AML-193 (cell line): Measurements from ENCODE around the gene REX1BD.
A peak's percentile ranks its signal among the peaks of the same experiment; 100 is the strongest.

ENCODE experiments used
- DNase-seq, 2 experiments: peaks; one replicate each; lab custom pipeline; 2025; lab: John Stamatoyannopoulos, UW

Gene REX1BD

GRCh38 chr19:18616023-18616422, 27.4 kb downstream of the REX1BD start:
- no peak for DNase-seq

DNA sequence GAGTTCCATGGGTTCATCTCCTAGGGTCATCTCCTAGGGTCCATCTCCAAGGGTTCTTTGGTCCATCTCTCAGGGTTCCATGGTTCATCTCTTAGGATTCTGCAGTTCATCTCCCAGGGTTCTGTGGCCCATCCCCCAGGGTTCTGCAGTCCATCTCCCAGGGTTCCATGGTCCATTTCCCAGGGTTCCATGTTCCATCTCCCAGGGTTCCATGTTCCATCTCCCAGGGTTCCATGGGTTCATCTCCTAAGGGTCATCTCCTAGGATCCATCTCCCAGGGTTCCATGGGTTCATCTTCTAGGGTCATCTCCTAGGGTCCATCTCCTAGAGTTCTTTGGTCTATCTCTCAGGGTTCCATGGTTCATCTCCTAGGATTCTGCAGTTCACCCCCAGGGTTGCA, 29.0 kb downstream of the REX1BD start:
- no peak for DNase-seq

DNA sequence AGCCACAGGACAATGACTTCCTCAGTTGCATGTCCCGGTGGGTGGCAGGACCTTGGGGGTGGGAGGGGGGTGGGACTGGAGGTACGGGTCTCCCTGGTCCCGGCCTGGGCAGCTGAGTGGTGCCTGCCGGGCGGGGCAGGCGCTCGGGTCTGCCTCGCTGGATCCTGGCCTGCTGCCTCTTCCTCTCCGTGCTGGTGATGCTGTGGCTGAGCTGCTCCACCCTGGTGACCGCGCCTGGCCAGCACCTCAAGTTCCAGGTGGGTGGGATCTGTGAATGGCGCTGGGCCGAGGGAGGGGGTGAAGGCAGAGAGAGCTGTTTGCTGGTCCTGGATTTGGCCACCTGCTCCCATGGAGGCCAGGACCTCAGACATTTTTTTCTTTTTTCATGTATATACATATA, 29.6 kb downstream of the REX1BD start:
- DNase-seq = no peak

GRCh38 chr19:18620311-18620710, 31.7 kb downstream of the REX1BD start:
- DNase-seq = no peak

DNA sequence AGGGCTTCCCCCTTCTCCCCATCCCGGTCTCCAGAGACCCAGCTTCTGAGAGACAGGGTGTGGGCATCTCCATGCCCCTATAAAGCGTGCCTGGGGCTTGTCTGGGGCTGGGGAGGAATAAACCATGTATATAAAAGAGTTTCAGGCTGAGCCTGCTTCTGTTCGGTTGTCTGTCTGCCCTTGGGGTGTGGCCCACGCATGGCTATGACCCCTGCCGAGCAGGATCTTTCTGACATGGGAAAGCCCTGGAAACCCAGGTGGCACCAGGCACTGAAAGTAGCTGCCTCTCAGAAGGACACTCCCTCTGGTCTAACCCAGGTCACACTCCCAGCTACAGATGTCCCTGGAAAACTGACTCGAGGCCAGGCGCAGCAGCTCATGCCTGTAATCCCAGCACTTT, 32.3 kb downstream of the REX1BD start:
- no peak for DNase-seq

DNA sequence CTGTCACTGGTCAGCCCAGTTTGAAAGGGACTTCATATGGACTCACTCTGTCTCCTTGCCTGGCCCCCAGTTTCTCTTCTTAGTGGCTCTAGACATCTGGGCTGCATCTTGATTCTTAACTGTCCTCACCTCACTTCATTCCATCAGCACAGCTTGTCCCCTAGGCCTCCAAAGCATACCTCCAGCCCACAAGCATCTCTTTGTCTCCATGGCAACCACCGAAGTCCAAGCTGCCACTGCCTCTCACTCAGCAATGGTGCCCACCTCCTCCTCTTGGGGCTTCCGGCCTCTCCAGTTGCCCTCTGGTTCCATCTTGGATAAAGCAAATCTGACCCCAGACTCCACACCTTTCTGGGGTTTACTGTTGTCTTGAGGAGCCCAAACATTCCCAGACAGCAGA, 38.3 kb downstream of the REX1BD start:
- no peak for DNase-seq

DNA sequence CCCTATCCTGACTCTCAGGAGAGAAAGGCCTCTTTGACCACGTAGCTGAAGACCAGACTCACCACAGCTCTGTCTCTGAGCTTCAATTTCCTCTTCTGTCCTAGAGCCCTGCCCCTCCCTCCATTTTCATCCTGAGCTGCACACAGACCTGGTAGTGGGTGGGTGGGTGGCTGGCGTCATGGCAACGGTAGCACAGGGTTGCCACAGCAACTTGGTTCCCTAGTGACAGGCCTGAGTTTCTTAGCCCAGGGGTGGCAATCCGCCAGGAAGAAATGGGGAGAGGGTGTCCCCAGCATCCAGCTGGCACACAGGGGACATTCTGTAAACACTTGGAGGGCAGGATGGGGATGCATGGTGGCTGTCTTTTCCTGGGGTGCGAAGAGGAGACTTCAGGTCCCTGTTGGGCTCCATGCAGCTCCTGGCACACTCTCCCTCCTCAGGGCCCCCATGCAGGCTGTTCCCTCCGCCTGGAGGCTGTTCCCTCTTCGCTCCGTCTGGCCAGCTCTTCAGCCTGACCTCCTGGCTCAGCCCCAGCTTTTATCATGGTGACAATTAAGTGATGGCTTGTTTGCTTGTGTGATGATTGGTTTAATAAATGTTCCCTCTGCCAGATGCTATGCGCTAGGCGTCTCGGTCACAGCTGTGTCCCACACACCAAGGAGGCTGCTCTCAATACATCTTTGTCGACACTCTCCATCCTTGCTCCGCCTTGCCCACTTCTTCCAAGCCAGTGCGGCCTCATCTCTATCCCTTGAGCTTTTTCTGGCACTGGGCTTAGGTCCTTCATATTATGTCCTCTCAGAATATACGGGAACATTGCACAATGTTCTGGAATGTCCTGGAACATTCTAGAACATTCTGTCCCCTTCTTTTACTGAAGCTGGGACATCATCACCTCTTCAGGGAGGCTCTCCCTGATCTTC, 40.8 kb downstream of the REX1BD start:
- DNase-seq = no peak

DNA sequence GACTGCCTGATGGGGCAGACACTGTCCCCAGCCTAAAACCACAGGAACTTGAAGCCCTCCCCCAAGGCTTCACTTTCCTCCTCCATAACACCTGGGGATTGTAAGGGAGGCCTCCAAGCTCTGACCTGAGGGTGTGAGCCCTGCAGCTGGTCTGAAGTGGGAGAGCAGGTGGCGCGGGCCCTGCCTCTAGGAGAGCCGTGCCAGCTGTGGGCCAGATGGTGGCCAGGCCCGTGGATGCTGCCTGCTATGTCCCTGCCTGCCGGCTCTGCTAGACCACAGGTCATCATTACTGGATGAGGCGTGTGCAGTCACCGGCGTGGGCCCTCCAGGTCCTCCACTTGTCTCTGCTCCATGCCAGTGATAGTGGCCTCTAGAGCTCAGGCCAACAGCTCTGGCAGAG, 44.7 kb downstream of the REX1BD start:
- no peak for DNase-seq

DNA sequence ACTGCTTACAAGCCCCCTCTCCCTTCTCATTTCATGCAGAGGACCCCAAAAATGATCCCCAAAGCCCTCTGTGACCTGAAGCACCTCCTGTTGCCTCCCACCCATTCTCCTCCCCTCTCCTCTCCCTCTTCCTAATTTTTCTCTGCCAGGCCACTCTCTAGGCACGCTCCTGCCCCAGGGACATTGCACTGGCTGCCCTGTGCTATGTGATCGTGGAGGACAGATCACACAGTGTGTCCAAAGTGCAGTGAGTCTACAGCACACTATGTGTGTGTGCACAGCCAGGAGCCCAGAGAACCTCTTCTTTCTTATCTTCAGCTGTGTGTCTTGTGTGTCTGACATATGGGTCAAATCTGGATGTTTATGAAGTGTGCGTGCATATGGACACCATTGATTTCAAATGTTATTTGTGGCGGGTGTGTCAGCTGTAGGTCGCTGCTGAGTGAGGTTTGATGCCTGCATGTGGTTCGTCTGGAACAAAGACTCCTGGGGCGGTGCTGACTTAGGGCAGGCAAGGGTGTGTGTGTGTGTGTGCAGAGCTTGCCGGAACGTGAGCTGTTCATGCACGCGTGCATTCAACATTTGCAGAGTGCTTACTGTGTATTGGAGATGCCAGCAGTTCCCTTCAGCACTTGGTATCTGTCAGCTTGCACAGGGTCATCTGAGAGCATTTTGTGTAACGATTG, 46.2 kb downstream of the REX1BD start:
- no peak for DNase-seq

DNA sequence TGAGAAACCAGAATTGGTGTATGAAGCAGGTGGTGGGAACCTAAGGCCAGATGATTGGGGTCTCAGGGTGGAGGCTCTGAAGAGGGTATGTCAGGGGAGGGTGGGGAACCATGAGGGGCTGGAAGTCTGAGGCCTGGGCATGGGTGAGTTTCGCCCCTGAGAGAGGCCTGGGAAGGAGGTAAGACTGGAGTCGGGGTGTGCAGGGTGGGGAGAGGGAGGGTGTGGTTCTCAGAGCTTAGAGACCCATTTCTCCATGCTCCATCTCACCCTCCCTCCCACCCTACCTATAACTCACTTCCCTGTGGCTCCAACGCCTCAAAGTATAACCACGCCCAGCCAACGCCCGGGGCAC, 47.2 kb downstream of the REX1BD start:
- no peak for DNase-seq

- peak; percentile 88 to 94 for DNase-seq
Measured at GRCh38 chr19:18636183-18636968, 47.8 kb downstream of the REX1BD start.

- no peak for DNase-seq
Measured at GRCh38 chr19:18636969-18637629, 48.5 kb downstream of the REX1BD start, which contains the start of gene KLHL26. Gene KLHL26, plus strand, starts transcription at chr19:18637028. Its CDS starts 27 bp downstream, at chr19:18637055.

DNA sequence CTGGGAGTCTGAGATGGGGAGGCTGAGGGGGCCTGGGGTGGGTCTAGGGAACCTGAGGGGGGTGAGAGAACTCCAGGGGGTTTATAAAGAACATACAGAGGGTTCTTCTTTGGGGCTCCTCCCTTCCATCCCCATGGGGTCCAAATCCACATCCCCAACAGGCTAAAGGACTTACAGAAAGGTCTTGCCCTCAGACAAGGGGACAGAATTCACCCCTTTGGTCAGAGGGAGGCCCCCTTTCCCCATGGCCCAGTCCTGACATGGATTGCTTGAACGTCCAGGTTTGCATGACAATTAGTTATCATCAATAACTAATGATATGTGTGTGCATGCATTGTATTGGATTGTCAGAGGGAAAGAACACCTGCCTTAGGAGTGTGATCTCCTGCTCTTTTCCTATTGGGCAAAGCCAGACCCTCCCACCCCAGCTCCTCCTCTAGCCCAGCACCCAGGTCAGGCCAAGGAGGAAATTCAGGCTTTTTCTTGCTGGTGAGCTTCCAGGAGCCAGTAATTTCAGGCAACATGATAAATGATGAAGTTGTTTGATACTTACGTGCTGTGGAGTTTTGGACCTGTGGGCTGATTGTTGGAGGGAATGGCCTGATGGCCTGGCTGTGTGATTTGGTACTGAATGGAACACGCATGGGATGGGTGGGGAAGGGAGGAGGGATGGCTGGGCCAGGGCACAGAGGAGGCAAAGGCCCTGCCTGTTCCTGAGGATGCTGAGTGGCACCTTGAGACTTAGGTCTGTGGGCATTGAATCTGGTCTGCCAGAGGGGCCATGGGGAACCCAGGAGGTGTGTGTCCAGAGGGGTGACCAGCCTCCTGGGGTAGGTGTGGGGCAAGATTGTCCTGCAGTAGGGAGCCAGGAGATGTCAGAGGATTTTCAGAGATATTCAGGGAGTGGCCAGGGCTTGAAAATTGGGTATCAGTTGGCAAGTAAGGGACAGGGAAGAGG, 49.4 kb downstream of the REX1BD start:
- DNase-seq = peak in 1 of 2 experiments; percentile 20

DNA sequence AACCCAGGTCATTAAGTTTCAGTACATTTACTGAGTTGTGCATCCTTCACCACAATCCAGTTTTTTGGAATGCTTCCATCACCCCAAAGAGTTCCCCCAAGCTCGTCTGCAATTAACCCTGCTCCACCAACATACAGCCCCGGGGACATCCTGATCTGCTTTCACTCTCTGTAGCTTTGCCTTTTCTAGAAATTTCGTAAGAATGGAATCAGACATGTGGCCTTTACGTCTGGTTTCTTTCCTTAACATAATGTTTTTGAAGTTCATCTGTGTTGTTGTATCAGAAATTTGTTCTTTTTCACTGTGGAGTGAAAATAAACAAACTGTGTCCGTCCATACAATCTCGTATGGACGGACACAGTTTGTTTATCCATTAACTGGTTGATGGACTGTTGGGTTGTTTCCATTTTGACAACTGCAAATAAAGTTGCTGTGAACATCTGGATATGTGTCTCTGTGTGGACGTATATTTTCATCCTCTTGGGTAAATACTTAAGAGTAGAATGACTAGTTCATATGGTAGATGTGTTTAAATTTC, 51.2 kb downstream of the REX1BD start:
- DNase-seq = no peak
